CD4-positive, alpha-beta T cell treated with Interleukin-17A for 1 hour (primary cell): ENCODE measurements around the gene DSE.

Experiments used
- DNase-seq: peaks from one replicate; pipeline ENCODE4 v3.0.0-alpha.2; 2020

DSE gene

GRCh38 chr6:116419069-116419786, 48.5 kb downstream of the DSE start:
- no peak for DNase-seq

- DNase-seq: no peak
Measured at GRCh38 chr6:116420341-116420740, 49.6 kb downstream of the DSE start.

GRCh38 chr6:116422238-116422637, 51.5 kb downstream of the DSE start:
- DNase-seq: no peak

GRCh38 chr6:116424001-116424400, 53.3 kb downstream of the DSE start:
- no peak for DNase-seq

GRCh38 chr6:116426551-116426950, 55.8 kb downstream of the DSE start:
- DNase-seq: no peak

- DNase-seq: no peak
Measured at GRCh38 chr6:116429111-116429510, 58.4 kb downstream of the DSE start.

GRCh38 chr6:116430860-116431259, 60.1 kb downstream of the DSE start:
- DNase-seq: no peak

GRCh38 chr6:116431964-116432595, 61.3 kb downstream of the DSE start:
- DNase-seq: no peak

GRCh38 chr6:116433206-116433712, 62.5 kb downstream of the DSE start:
- no peak for DNase-seq

- DNase-seq: no peak
Measured at GRCh38 chr6:116434056-116434725, 63.4 kb downstream of the DSE start.

- DNase-seq: no peak
Measured at GRCh38 chr6:116436586-116436985, 65.8 kb downstream of the DSE start.

GRCh38 chr6:116437656-116438055, 66.9 kb downstream of the DSE start:
- DNase-seq: no peak

GRCh38 chr6:116438590-116439448, 68.1 kb downstream of the DSE start:
- DNase-seq: no peak

GRCh38 chr6:116439522-116440051, 68.8 kb downstream of the DSE start:
- DNase-seq: no peak

- no peak for DNase-seq
Measured at GRCh38 chr6:116443105-116443504, 72.4 kb downstream of the DSE start.

GRCh38 chr6:116444092-116444491, 73.3 kb downstream of the DSE start:
- DNase-seq: peak; percentile 28

- DNase-seq: no peak
Measured at GRCh38 chr6:116444575-116444974, 73.8 kb downstream of the DSE start.

- DNase-seq: no peak
Measured at GRCh38 chr6:116445102-116445501, 74.4 kb downstream of the DSE start.

GRCh38 chr6:116446399-116446798, 75.7 kb downstream of the DSE start:
- DNase-seq: no peak

- no peak for DNase-seq
Measured at GRCh38 chr6:116447052-116447451, 76.3 kb downstream of the DSE start.

- DNase-seq: no peak
Measured at GRCh38 chr6:116447496-116448011, 76.8 kb downstream of the DSE start.

- DNase-seq: no peak
Measured at GRCh38 chr6:116449565-116449964, 78.8 kb downstream of the DSE start.
